B cell (primary cell): ENCODE measurements around the gene GMPPA. TPM values are rescaled to one million over a fixed set of nuclear protein-coding genes. Genes with fewer than 3 reads are reported as not detected.

Experiments used
- ATAC-seq: fragments of 200-7000 bp; cut with Tn5 transposase; one replicate; pipeline ENCODE4 v1.10.0; 2021; ENCODE audit warnings: low read depth, mild to moderate bottlenecking, moderate number of reproducible peaks, moderate library complexity
- CTCF ChIA-PET: fragments of 350-600 bp; sonication (Branson Sonifier 250); formaldehyde crosslinking; loops from one replicate; lab custom pipeline; 2021; ENCODE audit warnings: antibody characterized with exemption, inconsistent platforms; lab: Charles Lee
- POLR2A ChIA-PET: fragments of 350-600 bp; sonication (Branson Sonifier 250); formaldehyde crosslinking; loops from one replicate; lab custom pipeline; 2021; ENCODE audit warnings: antibody characterized with exemption; lab: Charles Lee
- DNase-seq: peaks from one replicate; pipeline ENCODE4 v3.0.0; 2013
- H2AFZ ChIP-seq: 2 replicates; pipeline ENCODE4 v1.6.1; 2012; ENCODE audit warnings: mild to moderate bottlenecking, low read depth, low read length; ENCODE audit not compliant: insufficient read depth, poor library complexity, severe bottlenecking
- H3K27ac ChIP-seq, 2 donors: 1 replicate in 1 of 2; 2 replicates in 1 of 2; pipeline ENCODE4 v1.5.1; 2012 to 2013; ENCODE audit warnings: low read length in 2 of 2, mild to moderate bottlenecking in 2 of 2, moderate library complexity in 1 of 2
- H3K27me3 ChIP-seq, 4 experiments: fragments of 200-600 bp in 1 of 4; sonication (generic) in 1 of 4; replicated peaks in 1 of 4; 1 replicate in 2 of 4; 2 replicates in 2 of 4; pipeline versions ENCODE4 v1.6.1 to v1.7.0; 2013 to 2016; ENCODE audit warnings: low read length in 3 of 4, mild to moderate bottlenecking in 2 of 4, mixed read lengths in 1 of 4, moderate library complexity in 1 of 4; ENCODE audit not compliant: insufficient read depth in 4 of 4, control insufficient read depth in 3 of 4; ENCODE audit errors: control extremely low read depth in 1 of 4
- H3K36me3 ChIP-seq, 2 experiments: replicated peaks in 1 of 2; 1 replicate in 1 of 2; 2 replicates in 1 of 2; pipeline versions ENCODE4 v1.6.1 to v1.7.1; 2013; ENCODE audit warnings: low read length in 1 of 2; ENCODE audit not compliant: insufficient read depth in 2 of 2, control insufficient read depth in 1 of 2; ENCODE audit errors: control extremely low read depth in 1 of 2, extremely low read depth in 1 of 2
- H3K4me1 ChIP-seq, 2 donors: fragments of 200-600 bp in 1 of 2; sonication (generic) in 1 of 2; 1 replicate in 1 of 2; 2 replicates in 1 of 2; pipeline versions ENCODE4 v1.5.1 to v1.6.1; 2013 to 2017; ENCODE audit warnings: low read length in 2 of 2; ENCODE audit not compliant: control insufficient read depth in 2 of 2, insufficient read depth in 2 of 2
- H3K4me2 ChIP-seq: replicated peaks from 2 replicates; pipeline ENCODE3; 2012; ENCODE audit warnings: mild to moderate bottlenecking, low read depth, low read length; ENCODE audit not compliant: poor library complexity, severe bottlenecking
- H3K4me3 ChIP-seq, 5 experiments: fragments of 200-600 bp in 1 of 5; sonication (generic) in 1 of 5; 1 replicate in 3 of 5; 2 replicates in 2 of 5; pipeline versions ENCODE4 v1.5.1 to v1.7.0; 2011 to 2016; ENCODE audit warnings: low read length in 4 of 5, mild to moderate bottlenecking in 4 of 5, low read depth in 2 of 5, control low read depth in 1 of 5, moderate library complexity in 1 of 5; ENCODE audit not compliant: insufficient read depth in 1 of 5; ENCODE audit errors: control extremely low read depth in 1 of 5, extremely low read depth in 1 of 5
- H3K79me2 ChIP-seq: fragments of 200-600 bp; sonication (generic); one replicate; pipeline ENCODE4 v1.6.0; 2016; ENCODE audit warnings: low read length; ENCODE audit not compliant: control insufficient read depth, insufficient read depth
- H3K9ac ChIP-seq: fragments of 200-600 bp; sonication (generic); 2 replicates; pipeline ENCODE4 v1.6.1; 2017; ENCODE audit warnings: mild to moderate bottlenecking, low read length, moderate library complexity
- H3K9me3 ChIP-seq, 3 donors: one replicate each; pipeline versions ENCODE4 v1.6.1 to v1.7.1; 2013; ENCODE audit warnings: low read length in 2 of 3; ENCODE audit not compliant: control insufficient read depth in 2 of 3, insufficient read depth in 1 of 3; ENCODE audit errors: control extremely low read depth in 1 of 3
- H4K20me1 ChIP-seq: 2 replicates; pipeline ENCODE4 v1.6.0; 2012; ENCODE audit warnings: mild to moderate bottlenecking, low read length; ENCODE audit not compliant: insufficient read depth, control insufficient read depth, poor library complexity, severe bottlenecking
- H3K27ac Mint-ChIP-seq: one replicate; pipeline ENCODE4 v1.8.0; 2021; ENCODE audit warnings: mixed read lengths
- H3K27me3 Mint-ChIP-seq: one replicate; pipeline ENCODE4 v1.8.0; 2021; ENCODE audit warnings: mixed read lengths
- H3K4me1 Mint-ChIP-seq: one replicate; pipeline ENCODE4 v1.8.0; 2021; ENCODE audit warnings: mixed read lengths
- H3K4me3 Mint-ChIP-seq: one replicate; pipeline ENCODE4 v1.8.0; 2021; ENCODE audit warnings: mixed read lengths
- H3K9me3 Mint-ChIP-seq: one replicate; pipeline ENCODE4 v1.8.0; 2022; ENCODE audit warnings: mixed read lengths; ENCODE audit not compliant: insufficient read depth
- EZH2 ChIP-seq: IDR thresholded peaks from 2 replicates; pipeline ENCODE4 v1.6.1; 2012; ENCODE audit warnings: borderline replicate concordance, low read depth, mild to moderate bottlenecking, moderate library complexity, low read length; ENCODE audit not compliant: insufficient read depth, poor library complexity, severe bottlenecking
- WGBS: methylation state at CpG from one replicate; pipeline ENCODE4 v1.1.5; 2013; ENCODE audit warnings: missing lambda C conversion rate; ENCODE audit not compliant: insufficient coverage; 5-methylcytosine and 5-hydroxymethylcytosine counted together
- intact Hi-C: fragments of 100-400 bp; cut with micrococcal nuclease; formaldehyde crosslinking; loops from one replicate; pipeline ENCODE4 v1.10.0; 2022
- polyA plus RNA-seq: library from polyadenylated mRNA; depleted of rRNA; stranded (reverse); fragments of >200 nt; gene quantifications from 2 replicates; pipeline ENCODE4 v1.2.3, GENCODE V29; 2012
- total RNA-seq, 2 donors: library from RNA; stranded (reverse); fragments of 120-200 nt in 1 of 2; gene quantifications; 1 replicate in 1 of 2; 2 replicates in 1 of 2; pipeline versions ENCODE4 v1.2.3 to v1.2.4, GENCODE V29; 2013 to 2022
- TF ChIP-seq, protein P1 (sequence below): fragments of 200-600 bp; IDR thresholded peaks from one replicate; pipeline ENCODE4 v1.8.0; 2022; ENCODE audit warnings: antibody characterized with exemption, mild to moderate bottlenecking

GMPPA gene
- total and polyA plus RNA-seq, 2 donors (not counting 1 experiment from before 2014, with no cell fraction given) = 27.8 to 67.9 TPM

DNA sequence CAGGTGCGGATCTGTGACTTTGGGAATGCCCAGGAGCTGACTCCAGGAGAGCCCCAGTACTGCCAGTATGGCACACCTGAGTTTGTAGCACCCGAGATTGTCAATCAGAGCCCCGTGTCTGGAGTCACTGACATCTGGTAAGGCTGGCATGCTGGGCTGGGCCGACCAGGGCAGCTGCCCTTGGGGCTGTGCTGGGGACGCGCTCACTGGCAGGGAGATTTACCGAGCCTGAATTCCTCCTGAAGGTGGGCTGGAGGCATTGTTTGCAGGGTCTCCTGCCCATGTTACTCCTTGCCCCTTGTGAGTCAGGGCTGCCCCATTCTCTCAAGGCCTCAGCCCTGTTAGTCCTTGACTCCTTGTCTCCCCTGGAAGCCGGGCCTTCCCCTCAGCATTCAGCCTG is 18.7 kb upstream of the GMPPA start:
- Histone ChIP-seq H3K27me3 (peaks cover 0 to 45% (median 12%) of the 10 kb centered on the region in 4 experiments), H3K4me2 (no peak overlapping the region), H3K9me3 (peaks cover 0 to 7% (median 0%) of the 10 kb centered on the region in 3 donors), H3K79me2 (no peaks in the 10 kb centered on the region), H2AFZ (no peak overlapping the region), H4K20me1 (no peaks in the 10 kb centered on the region), H3K4me3 (no peak overlapping the region), H3K27ac (no peak overlapping the region), H3K9ac (no peak overlapping the region), H3K36me3 (no peaks in the 10 kb centered on the region), H3K4me1 (peaks cover 7 to 15% of the 10 kb centered on the region in 2 donors)
- POLR2A ChIA-PET = no interaction called here
- no peak overlapping the region for H3K27ac Mint-ChIP-seq
- 93% methylated on average over 8 of the region's 8 CpGs for WGBS
- ATAC-seq = no peak
- H3K9me3 Mint-ChIP-seq = no peaks in the 10 kb centered on the region
- peaks cover 10% of the 10 kb centered on the region for H3K4me1 Mint-ChIP-seq
- peaks cover 55% of the 10 kb centered on the region for H3K27me3 Mint-ChIP-seq
- no peak overlapping the region for H3K4me3 Mint-ChIP-seq
- intact Hi-C loops = no loop called here
- TF ChIP-seq, protein P1, sequence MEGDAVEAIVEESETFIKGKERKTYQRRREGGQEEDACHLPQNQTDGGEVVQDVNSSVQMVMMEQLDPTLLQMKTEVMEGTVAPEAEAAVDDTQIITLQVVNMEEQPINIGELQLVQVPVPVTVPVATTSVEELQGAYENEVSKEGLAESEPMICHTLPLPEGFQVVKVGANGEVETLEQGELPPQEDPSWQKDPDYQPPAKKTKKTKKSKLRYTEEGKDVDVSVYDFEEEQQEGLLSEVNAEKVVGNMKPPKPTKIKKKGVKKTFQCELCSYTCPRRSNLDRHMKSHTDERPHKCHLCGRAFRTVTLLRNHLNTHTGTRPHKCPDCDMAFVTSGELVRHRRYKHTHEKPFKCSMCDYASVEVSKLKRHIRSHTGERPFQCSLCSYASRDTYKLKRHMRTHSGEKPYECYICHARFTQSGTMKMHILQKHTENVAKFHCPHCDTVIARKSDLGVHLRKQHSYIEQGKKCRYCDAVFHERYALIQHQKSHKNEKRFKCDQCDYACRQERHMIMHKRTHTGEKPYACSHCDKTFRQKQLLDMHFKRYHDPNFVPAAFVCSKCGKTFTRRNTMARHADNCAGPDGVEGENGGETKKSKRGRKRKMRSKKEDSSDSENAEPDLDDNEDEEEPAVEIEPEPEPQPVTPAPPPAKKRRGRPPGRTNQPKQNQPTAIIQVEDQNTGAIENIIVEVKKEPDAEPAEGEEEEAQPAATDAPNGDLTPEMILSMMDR = no peak
- TF ChIP-seq EZH2 = no peak
- CTCF ChIA-PET = no interaction called here
- no peak for DNase-seq

DNA sequence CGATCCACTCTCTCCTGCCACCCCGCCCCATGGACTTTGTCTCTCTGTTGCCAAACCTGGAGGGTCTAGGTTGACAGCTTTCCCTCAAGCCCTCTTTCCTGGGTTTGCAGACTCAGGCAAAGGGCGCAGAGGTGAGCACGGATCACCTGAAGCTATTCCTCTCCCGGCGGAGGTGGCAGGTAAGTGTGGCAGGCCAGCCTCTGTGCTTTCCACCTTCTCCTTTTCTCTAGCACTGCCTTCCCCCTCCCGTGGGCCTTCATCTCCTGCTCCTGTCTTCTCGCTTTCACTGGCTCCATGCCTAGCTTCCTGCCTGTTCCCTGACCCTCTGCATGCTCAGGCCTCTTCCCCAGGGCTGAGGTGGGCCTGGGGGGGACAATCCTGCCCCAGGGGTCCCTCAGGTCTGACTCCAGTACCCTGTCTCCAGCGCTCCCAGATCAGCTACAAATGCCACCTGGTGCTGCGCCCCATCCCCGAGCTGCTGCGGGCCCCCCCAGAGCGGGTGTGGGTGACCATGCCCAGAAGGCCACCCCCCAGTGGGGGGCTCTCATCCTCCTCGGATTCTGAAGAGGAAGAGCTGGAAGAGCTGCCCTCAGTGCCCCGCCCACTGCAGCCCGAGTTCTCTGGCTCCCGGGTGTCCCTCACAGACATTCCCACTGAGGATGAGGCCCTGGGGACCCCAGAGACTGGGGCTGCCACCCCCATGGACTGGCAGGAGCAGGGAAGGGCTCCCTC is 15.9 kb upstream of the GMPPA start:
- Histone ChIP-seq H3K27ac (no peak overlapping the region), H4K20me1 (no peaks in the 10 kb centered on the region), H2AFZ (no peak overlapping the region), H3K79me2 (no peaks in the 10 kb centered on the region), H3K9me3 (peaks cover 0 to 3% (median 0%) of the 10 kb centered on the region in 3 donors), H3K4me1 (peaks cover 7 to 16% of the 10 kb centered on the region in 2 donors), H3K36me3 (no peaks in the 10 kb centered on the region), H3K4me2 (peak overlapping the region; percentile 79), H3K9ac (no peak overlapping the region), H3K4me3 (no peak overlapping the region), H3K27me3 (peaks cover 0 to 60% (median 19%) of the 10 kb centered on the region in 4 experiments)
- CTCF ChIA-PET = interaction anchor here (1.4 kb wide), 1 partner anchor 47 kb away, joined by 5 read pairs; no protein-coding TSS in a partner anchor
- Mint-ChIP-seq H3K4me3 (no peak overlapping the region), H3K27ac (no peak overlapping the region), H3K9me3 (no peaks in the 10 kb centered on the region), H3K4me1 (peaks cover 10% of the 10 kb centered on the region), H3K27me3 (peaks cover 61% of the 10 kb centered on the region)
- intact Hi-C loops = no loop called here
- TF ChIP-seq, protein P1 = no peak
- TF ChIP-seq EZH2 = no peak
- POLR2A ChIA-PET = no interaction called here
- DNase-seq (no peak), ATAC-seq (no peak)
- WGBS = 76% methylated on average over 17 of the region's 17 CpGs
